Esophagus squamous epithelium (tissue), 5 donors: ENCODE measurements around the gene HHIPL1. TPM values are rescaled to one million over a fixed set of nuclear protein-coding genes. Genes with fewer than 3 reads are reported as not detected.

ENCODE experiments used
- DNase-seq: peaks from one replicate; lab custom pipeline; 2025; lab: John Stamatoyannopoulos, UW
- H3K27ac ChIP-seq, 4 donors: fragments of 200-600 bp; sonication (generic); one replicate each; pipeline ENCODE4 v1.5.1; 2016 to 2019; ENCODE audit warnings: mild to moderate bottlenecking in 1 of 4
- H3K27me3 ChIP-seq, 4 donors: fragments of 200-600 bp; sonication (generic); 1 replicate in 3 of 4; 2 replicates in 1 of 4; pipeline versions ENCODE4 v1.5.1 to v1.6.0; 2017 to 2021; ENCODE audit warnings: antibody characterized with exemption in 1 of 4
- H3K36me3 ChIP-seq, 3 donors: fragments of 200-600 bp; sonication (generic); one replicate each; pipeline ENCODE4 v1.5.1; 2016 to 2019
- H3K4me1 ChIP-seq, 3 donors: fragments of 200-600 bp; sonication (generic); one replicate each; pipeline ENCODE4 v1.5.1; 2017 to 2019
- H3K4me3 ChIP-seq, 4 donors: fragments of 200-600 bp; sonication (generic); 1 replicate in 3 of 4; 2 replicates in 1 of 4; pipeline ENCODE4 v1.5.1; 2016 to 2019; ENCODE audit warnings: mild to moderate bottlenecking in 2 of 4, moderate library complexity in 1 of 4
- H3K9me3 ChIP-seq, 3 donors: fragments of 200-600 bp; sonication (generic); one replicate each; pipeline ENCODE4 v1.5.1; 2016 to 2019
- POLR2A ChIP-seq, 4 donors: fragments of 450-650 bp; IDR thresholded peaks; one replicate each; pipeline ENCODE4 v1.6.1; 2017; ENCODE audit warnings: antibody characterized with exemption in 4 of 4, mild to moderate bottlenecking in 4 of 4, moderate library complexity in 3 of 4
- WGBS, 2 donors: methylation state at CpG; one replicate each; pipeline ENCODE4 v1.1.5; 2018; 5-methylcytosine and 5-hydroxymethylcytosine counted together
- intact Hi-C: fragments of 100-400 bp; cut with DNase I; formaldehyde crosslinking; loops from one replicate; pipeline ENCODE4 v1.15.0; 2022
- total RNA-seq, 4 donors: library from RNA; depleted of rRNA; stranded (reverse); fragments of >200 nt; gene quantifications; one replicate each; pipeline ENCODE4 v1.1.0, GENCODE V29; 2016
- TF ChIP-seq, protein P1 (sequence below), 6 experiments: fragments of 450-650 bp in 4 of 6; fragments of 200-600 bp in 2 of 6; sonication (generic) in 2 of 6; IDR thresholded peaks; one replicate each; pipeline ENCODE4 v1.5.1; 2016 to 2019; ENCODE audit warnings: antibody characterized with exemption in 6 of 6, mild to moderate bottlenecking in 4 of 6, moderate library complexity in 4 of 6
- donor health status: DM: yes; HTN: yes; CAD: no.

HHIPL1 gene
- 1 to 10 TPM in 1 of 4 donors, under 1 TPM in 2, not detected in 1; 0.22 to 1.3 (median 0.59) TPM for total RNA-seq

- H3K4me3 ChIP-seq, result peak within 1 kb of the TSS; percentile 33 to 71 (median 46)
- WGBS, 2 donors, result 14 to 33% methylated on average over 3 to 15 of the region's 91 CpGs
- intact Hi-C loops, result no loop called here
- TF ChIP-seq, protein P1, sequence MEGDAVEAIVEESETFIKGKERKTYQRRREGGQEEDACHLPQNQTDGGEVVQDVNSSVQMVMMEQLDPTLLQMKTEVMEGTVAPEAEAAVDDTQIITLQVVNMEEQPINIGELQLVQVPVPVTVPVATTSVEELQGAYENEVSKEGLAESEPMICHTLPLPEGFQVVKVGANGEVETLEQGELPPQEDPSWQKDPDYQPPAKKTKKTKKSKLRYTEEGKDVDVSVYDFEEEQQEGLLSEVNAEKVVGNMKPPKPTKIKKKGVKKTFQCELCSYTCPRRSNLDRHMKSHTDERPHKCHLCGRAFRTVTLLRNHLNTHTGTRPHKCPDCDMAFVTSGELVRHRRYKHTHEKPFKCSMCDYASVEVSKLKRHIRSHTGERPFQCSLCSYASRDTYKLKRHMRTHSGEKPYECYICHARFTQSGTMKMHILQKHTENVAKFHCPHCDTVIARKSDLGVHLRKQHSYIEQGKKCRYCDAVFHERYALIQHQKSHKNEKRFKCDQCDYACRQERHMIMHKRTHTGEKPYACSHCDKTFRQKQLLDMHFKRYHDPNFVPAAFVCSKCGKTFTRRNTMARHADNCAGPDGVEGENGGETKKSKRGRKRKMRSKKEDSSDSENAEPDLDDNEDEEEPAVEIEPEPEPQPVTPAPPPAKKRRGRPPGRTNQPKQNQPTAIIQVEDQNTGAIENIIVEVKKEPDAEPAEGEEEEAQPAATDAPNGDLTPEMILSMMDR (IDR thresholded peaks at IDR 0.05), result no peak
- TF ChIP-seq POLR2A (IDR thresholded peaks at IDR 0.05), result no peak
- no peaks in the 10 kb centered on the region for H3K36me3 ChIP-seq
- peaks cover 0 to 40% (median 0%) of the 10 kb centered on the region in 4 donors for H3K27me3 ChIP-seq
- peak within 1 kb of the TSS in 1 of 4 donors; percentile 55 for H3K27ac ChIP-seq
- H3K9me3 ChIP-seq, result no peaks in the 10 kb centered on the region
- peaks cover 0 to 20% (median 0%) of the 10 kb centered on the region in 3 donors for H3K4me1 ChIP-seq
- no peak for DNase-seq
These were observed at the start of gene HHIPL1 for GRCh38 chr14:99644723-99645544. TSS of gene HHIPL1 (plus strand) at chr14:99645129. CDS start at chr14:99645208, 79 bp downstream.

GRCh38 chr14:99595524-99595923 is 49.4 kb upstream of the HHIPL1 start:
- intact Hi-C loops, result no loop called here
- Histone ChIP-seq H3K4me1 (peaks cover 18 to 99% (median 68%) of the 10 kb centered on the region in 3 donors), H3K36me3 (no peaks in the 10 kb centered on the region), H3K9me3 (no peaks in the 10 kb centered on the region), H3K4me3 (no peak overlapping the region), H3K27me3 (no peaks in the 10 kb centered on the region), H3K27ac (peak overlapping the region; percentile 41 to 79 (median 66))
- no peak for DNase-seq
- TF ChIP-seq POLR2A (IDR thresholded peaks at IDR 0.05), result no peak
- TF ChIP-seq, protein P1 (IDR thresholded peaks at IDR 0.05), result no peak
- WGBS, 2 donors, result 41 to 48% methylated on average over 5 of the region's 7 CpGs

DNA sequence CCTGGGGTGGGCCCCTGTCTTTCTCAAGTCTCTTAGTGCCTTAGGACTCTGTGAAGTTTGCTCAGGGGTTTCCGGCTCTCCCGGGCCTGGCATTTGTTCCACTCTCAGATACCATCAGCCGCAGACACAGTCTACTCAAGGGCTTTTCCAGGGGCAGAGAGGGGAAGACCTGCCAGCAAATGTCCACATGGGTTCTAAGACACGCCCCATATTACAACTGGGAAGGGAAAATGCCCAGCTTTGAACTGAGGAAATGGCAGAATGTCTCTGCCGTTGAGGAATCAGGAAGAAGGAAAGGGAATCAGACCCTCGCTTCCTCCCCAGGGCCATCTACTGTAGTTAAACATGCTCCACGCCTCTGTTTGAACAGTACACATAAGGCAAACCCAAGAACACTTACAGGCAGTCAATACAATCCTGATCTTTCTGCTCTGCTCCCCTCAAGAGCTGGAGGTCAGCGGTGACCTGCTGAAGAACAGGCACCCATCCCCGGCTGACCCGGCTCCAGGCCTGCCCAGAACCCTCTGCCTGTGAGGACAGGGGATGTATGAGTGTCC is 48.8 kb upstream of the HHIPL1 start:
- 55 to 56% methylated on average over 4 to 6 of the region's 10 CpGs for WGBS, 2 donors
- Histone ChIP-seq H3K4me3 (no peak overlapping the region), H3K36me3 (no peaks in the 10 kb centered on the region), H3K9me3 (no peaks in the 10 kb centered on the region), H3K27ac (peak overlapping the region; percentile 41 to 79 (median 66)), H3K4me1 (peaks cover 18 to 99% (median 64%) of the 10 kb centered on the region in 3 donors), H3K27me3 (no peaks in the 10 kb centered on the region)
- no peak for TF ChIP-seq POLR2A (IDR thresholded peaks at IDR 0.05)
- intact Hi-C loops, result no loop called here
- no peak for DNase-seq

DNA sequence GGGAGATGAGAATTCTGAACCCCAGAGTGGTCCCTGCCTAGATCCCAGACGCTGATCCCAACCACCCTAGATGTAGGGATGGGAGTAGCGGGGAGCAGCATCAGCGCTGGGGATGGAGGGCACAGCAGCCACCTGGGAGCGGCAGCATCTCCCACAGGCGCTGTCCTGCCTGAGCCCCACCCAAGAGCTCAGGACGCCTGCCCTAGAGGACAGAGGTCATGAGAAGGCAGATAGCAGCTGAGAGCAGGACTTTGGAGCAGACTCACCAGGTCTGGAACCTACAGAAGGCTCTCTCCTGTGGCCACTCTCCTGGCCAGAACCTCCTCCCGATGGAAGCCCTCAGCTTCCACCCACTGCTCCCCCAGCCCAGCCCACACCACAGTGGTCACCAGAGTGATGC is 48.2 kb upstream of the HHIPL1 start:
- Histone ChIP-seq H3K27me3 (no peaks in the 10 kb centered on the region), H3K36me3 (no peaks in the 10 kb centered on the region), H3K4me1 (peaks cover 21 to 99% (median 67%) of the 10 kb centered on the region in 3 donors), H3K4me3 (no peak overlapping the region), H3K9me3 (no peaks in the 10 kb centered on the region), H3K27ac (peak overlapping the region; percentile 16 to 79 (median 66))
- intact Hi-C loops, result no loop called here
- 71% methylated on average over 1 of the region's 7 CpGs; no CpG with 5 or more reads in 1 of the 2 donors for WGBS, 2 donors
- no peak for DNase-seq
- TF ChIP-seq, protein P1 (IDR thresholded peaks at IDR 0.05), result no peak
- no peak for TF ChIP-seq POLR2A (IDR thresholded peaks at IDR 0.05)

DNA sequence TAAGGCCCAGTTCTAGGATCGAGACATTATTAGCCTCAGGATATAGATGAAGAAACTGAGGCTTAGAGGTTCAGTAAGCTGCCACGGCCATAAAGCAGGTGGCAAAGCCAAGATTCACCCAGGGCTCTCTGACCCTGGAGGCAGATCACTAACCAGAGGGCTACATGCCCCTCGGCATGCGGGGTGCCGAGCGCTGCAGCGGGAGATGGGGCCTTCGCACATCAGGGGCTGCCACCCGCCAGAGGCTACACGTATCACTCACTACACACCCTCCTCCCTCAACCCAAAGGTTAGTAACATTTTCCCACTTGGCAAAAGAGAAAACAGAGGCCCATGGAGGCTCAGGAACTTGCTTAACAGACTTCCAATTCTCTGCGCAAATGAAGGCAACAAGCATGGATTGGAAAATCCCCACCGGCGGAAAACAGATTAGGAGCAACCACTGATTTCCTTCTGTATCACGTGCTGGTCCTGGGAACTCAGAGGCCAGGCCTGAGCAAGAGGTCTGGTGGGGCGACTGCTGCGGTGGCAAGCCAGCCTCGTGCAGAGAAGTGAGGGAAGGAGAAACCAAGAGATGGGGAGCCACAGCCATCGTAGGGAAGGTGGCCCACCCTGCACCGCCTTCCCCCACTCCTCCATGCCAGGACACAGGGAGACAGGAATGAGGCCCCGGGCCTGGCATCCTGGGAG is 46.9 kb upstream of the HHIPL1 start:
- Histone ChIP-seq H3K36me3 (no peaks in the 10 kb centered on the region), H3K4me1 (peaks cover 34 to 100% (median 74%) of the 10 kb centered on the region in 3 donors), H3K9me3 (no peaks in the 10 kb centered on the region), H3K27ac (peak overlapping the region in 3 of 4 donors; percentile 44 to 74 (median 64)), H3K4me3 (no peak overlapping the region), H3K27me3 (peaks cover 0 to under 1% (median 0%) of the 10 kb centered on the region in 4 donors)
- DNase-seq, result no peak
- TF ChIP-seq, protein P1 (IDR thresholded peaks at IDR 0.05), result no peak
- no peak for TF ChIP-seq POLR2A (IDR thresholded peaks at IDR 0.05)
- WGBS, 2 donors, result 62 to 83% methylated on average over 10 to 17 of the region's 20 CpGs
- intact Hi-C loops, result no loop called here
